Upper lobe of left lung (tissue), 4 donors: ENCODE results near the gene GLOD4.

ENCODE experiments used
- POLR2A ChIP-seq, 4 donors: fragments of 450-650 bp; IDR thresholded peaks; one replicate each; pipeline ENCODE4 v1.5.1; 2016 to 2017; ENCODE audit warnings: antibody characterized with exemption in 4 of 4, mild to moderate bottlenecking in 2 of 4
- TF ChIP-seq, protein P1 (sequence below), 6 experiments: fragments of 450-650 bp in 4 of 6; fragments of 200-600 bp in 2 of 6; sonication (generic) in 2 of 6; IDR thresholded peaks; one replicate each; pipeline ENCODE4 v1.5.1; 2016 to 2019; ENCODE audit warnings: antibody characterized with exemption in 6 of 6

- TF ChIP-seq, protein P1, sequence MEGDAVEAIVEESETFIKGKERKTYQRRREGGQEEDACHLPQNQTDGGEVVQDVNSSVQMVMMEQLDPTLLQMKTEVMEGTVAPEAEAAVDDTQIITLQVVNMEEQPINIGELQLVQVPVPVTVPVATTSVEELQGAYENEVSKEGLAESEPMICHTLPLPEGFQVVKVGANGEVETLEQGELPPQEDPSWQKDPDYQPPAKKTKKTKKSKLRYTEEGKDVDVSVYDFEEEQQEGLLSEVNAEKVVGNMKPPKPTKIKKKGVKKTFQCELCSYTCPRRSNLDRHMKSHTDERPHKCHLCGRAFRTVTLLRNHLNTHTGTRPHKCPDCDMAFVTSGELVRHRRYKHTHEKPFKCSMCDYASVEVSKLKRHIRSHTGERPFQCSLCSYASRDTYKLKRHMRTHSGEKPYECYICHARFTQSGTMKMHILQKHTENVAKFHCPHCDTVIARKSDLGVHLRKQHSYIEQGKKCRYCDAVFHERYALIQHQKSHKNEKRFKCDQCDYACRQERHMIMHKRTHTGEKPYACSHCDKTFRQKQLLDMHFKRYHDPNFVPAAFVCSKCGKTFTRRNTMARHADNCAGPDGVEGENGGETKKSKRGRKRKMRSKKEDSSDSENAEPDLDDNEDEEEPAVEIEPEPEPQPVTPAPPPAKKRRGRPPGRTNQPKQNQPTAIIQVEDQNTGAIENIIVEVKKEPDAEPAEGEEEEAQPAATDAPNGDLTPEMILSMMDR (IDR thresholded peaks at IDR 0.05): no peak
- no peak for TF ChIP-seq POLR2A (IDR thresholded peaks at IDR 0.05)
Measured at GRCh38 chr17:745406-745805, 36.7 kb downstream of the GLOD4 start.
